Measurements from ENCODE around the gene TBCA.

The TBCA gene

GRCh38 chr5:77797136-77797535 is 21.0 kb upstream of the TBCA start:
- no peak overlapping the region for H3K4me2 ChIP-seq (ENCODE audit: low read depth, low read length, poor library complexity, severe bottlenecking)
- no peak overlapping the region for H3K4me3 ChIP-seq (ENCODE audit: low read length, poor library complexity, severe bottlenecking)
- no peaks in the 10 kb centered on the region for H3K9me2 ChIP-seq (replicated peaks; ENCODE audit: low read depth, low read length)
- no peaks in the 10 kb centered on the region for H3K36me3 ChIP-seq (ENCODE audit: insufficient read depth, low read length)
- no peaks in the 10 kb centered on the region for H3K79me2 ChIP-seq (ENCODE audit: insufficient read depth, low read length)
- no peaks in the 10 kb centered on the region for H3K27me3 ChIP-seq (ENCODE audit: insufficient read depth, low read length, poor library complexity, severe bottlenecking)
- peaks cover 26% of the 10 kb centered on the region for H3K4me1 ChIP-seq (ENCODE audit: insufficient read depth, low read length, poor library complexity, severe bottlenecking)
- peaks cover 23% of the 10 kb centered on the region; the same call in 1 of the 2 replicates for H3K9me3 ChIP-seq (ENCODE audit: insufficient read depth, low read depth, low read length)
- H3K9ac ChIP-seq (ENCODE audit: low read depth, low read length, poor library complexity, severe bottlenecking): no peak overlapping the region
- H3F3A ChIP-seq (ENCODE audit: low read depth): no peaks in the 10 kb centered on the region
- no peaks in the 10 kb centered on the region for H4K20me1 ChIP-seq (ENCODE audit: insufficient read depth, low read length, poor library complexity, severe bottlenecking)
- TF ChIP-seq CTCF (conservative IDR thresholded peaks at IDR 0.05; ENCODE audit: low read length) (no peak), EZH2phosphoT487 (IDR thresholded peaks at IDR 0.05; ENCODE audit: borderline replicate concordance) (no peak)
- H2AFZ ChIP-seq (ENCODE audit: low read length): no peak overlapping the region

- H3K9me3 ChIP-seq (ENCODE audit: insufficient read depth, low read depth, low read length): peaks cover 20% of the 10 kb centered on the region; the same call in 1 of the 2 replicates
- TF ChIP-seq CTCF (conservative IDR thresholded peaks at IDR 0.05; ENCODE audit: low read length) (no peak), EZH2phosphoT487 (IDR thresholded peaks at IDR 0.05; ENCODE audit: borderline replicate concordance) (no peak)
- no peak overlapping the region for H2AFZ ChIP-seq (ENCODE audit: low read length)
- no peaks in the 10 kb centered on the region for H3K9me2 ChIP-seq (replicated peaks; ENCODE audit: low read depth, low read length)
- no peaks in the 10 kb centered on the region for H3K36me3 ChIP-seq (ENCODE audit: insufficient read depth, low read length)
- no peaks in the 10 kb centered on the region for H3K79me2 ChIP-seq (ENCODE audit: insufficient read depth, low read length)
- H3K27me3 ChIP-seq (ENCODE audit: insufficient read depth, low read length, poor library complexity, severe bottlenecking): no peaks in the 10 kb centered on the region
- no peaks in the 10 kb centered on the region for H4K20me1 ChIP-seq (ENCODE audit: insufficient read depth, low read length, poor library complexity, severe bottlenecking)
- H3F3A ChIP-seq (ENCODE audit: low read depth): no peaks in the 10 kb centered on the region
- H3K4me1 ChIP-seq (ENCODE audit: insufficient read depth, low read length, poor library complexity, severe bottlenecking): peaks cover 26% of the 10 kb centered on the region
- H3K4me3 ChIP-seq (ENCODE audit: low read length, poor library complexity, severe bottlenecking): no peak overlapping the region
- no peak overlapping the region for H3K4me2 ChIP-seq (ENCODE audit: low read depth, low read length, poor library complexity, severe bottlenecking)
- no peak overlapping the region for H3K9ac ChIP-seq (ENCODE audit: low read depth, low read length, poor library complexity, severe bottlenecking)
These were observed 19.7 kb upstream of the TBCA start for GRCh38 chr5:77795846-77796245.

- H3K27me3 ChIP-seq (ENCODE audit: insufficient read depth, low read length, poor library complexity, severe bottlenecking): no peaks in the 10 kb centered on the region
- H3K4me2 ChIP-seq (ENCODE audit: low read depth, low read length, poor library complexity, severe bottlenecking): no peak overlapping the region
- H3K4me1 ChIP-seq (ENCODE audit: insufficient read depth, low read length, poor library complexity, severe bottlenecking): peaks cover 26% of the 10 kb centered on the region
These were observed 19.1 kb upstream of the TBCA start for GRCh38 chr5:77795268-77795667.

More at GRCh38 chr5:77795268-77795667, 19.1 kb upstream of the TBCA start:
- H3K4me3 ChIP-seq (ENCODE audit: low read length, poor library complexity, severe bottlenecking): no peak overlapping the region
- no peaks in the 10 kb centered on the region for H3K79me2 ChIP-seq (ENCODE audit: insufficient read depth, low read length)
- TF ChIP-seq EZH2phosphoT487 (IDR thresholded peaks at IDR 0.05; ENCODE audit: borderline replicate concordance) (no peak), CTCF (conservative IDR thresholded peaks at IDR 0.05; ENCODE audit: low read length) (no peak)
- peaks cover 20% of the 10 kb centered on the region; the same call in 1 of the 2 replicates for H3K9me3 ChIP-seq (ENCODE audit: insufficient read depth, low read depth, low read length)
- no peaks in the 10 kb centered on the region for H3K36me3 ChIP-seq (ENCODE audit: insufficient read depth, low read length)
- H3F3A ChIP-seq (ENCODE audit: low read depth): no peaks in the 10 kb centered on the region
- H3K9me2 ChIP-seq (replicated peaks; ENCODE audit: low read depth, low read length): no peaks in the 10 kb centered on the region
- no peaks in the 10 kb centered on the region for H4K20me1 ChIP-seq (ENCODE audit: insufficient read depth, low read length, poor library complexity, severe bottlenecking)
- no peak overlapping the region for H2AFZ ChIP-seq (ENCODE audit: low read length)
- H3K9ac ChIP-seq (ENCODE audit: low read depth, low read length, poor library complexity, severe bottlenecking): no peak overlapping the region
